GM12872 (cell line): ENCODE results near the gene RAPGEFL1.

Experiments used
- CTCF ChIP-seq: IDR thresholded peaks from 3 replicates; pipeline ENCODE4 v1.5.1; 2011; ENCODE audit warnings: low read depth, mild to moderate bottlenecking, low read length, moderate library complexity; ENCODE audit not compliant: insufficient read depth

The RAPGEFL1 gene

DNA sequence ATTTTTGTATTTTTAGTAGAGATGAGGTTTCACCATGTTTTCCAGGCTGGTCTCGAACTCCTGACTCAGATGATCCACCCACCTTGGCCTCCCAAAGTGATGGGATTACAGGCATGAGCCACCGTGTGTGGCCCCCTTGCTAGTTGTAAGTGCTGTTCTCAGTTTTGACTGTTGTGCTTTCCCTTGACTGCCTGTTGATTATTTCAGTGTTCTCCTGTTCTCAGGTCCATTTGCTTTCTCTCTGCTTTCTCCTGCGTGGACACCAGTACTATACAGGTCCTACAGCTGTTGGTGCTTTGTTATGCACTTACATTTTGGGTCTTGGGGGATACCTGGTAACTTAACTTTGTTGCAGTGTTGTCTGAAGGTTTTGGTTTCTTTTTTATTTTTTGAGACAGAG is 28.7 kb upstream of the RAPGEFL1 start:
- TF ChIP-seq CTCF = no peak

GRCh38 chr17:40150276-40150675 is 27.0 kb upstream of the RAPGEFL1 start:
- no peak for TF ChIP-seq CTCF

DNA sequence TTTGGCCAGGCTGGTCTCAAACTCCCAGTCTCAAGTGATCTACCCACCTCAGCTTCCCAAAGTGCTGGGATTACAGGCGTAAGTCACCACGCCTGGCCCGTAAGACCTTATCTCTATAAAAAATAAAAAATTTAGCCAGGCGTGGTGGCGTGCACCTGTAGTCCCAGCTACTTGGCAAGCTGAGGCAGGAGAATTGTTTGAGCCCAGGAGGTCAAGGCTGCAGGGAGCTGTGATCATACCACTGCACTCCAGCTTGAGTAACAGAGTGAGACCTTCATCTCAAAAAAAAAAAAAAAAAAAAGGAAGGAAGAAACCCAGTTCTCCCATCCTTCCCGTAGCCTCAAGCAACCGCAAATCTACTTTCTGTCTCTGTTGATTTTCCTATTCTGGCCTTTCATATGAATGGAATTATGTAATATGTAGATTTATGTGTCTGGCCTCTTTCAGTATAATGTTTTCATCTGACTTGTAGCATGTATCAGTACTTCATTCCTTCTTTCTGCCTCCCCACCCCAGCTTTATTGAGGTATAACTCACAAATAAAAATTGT is 25.8 kb upstream of the RAPGEFL1 start:
- no peak for TF ChIP-seq CTCF

- TF ChIP-seq CTCF = no peak
Observed at GRCh38 chr17:40153603-40154236, 23.6 kb upstream of the RAPGEFL1 start.

DNA sequence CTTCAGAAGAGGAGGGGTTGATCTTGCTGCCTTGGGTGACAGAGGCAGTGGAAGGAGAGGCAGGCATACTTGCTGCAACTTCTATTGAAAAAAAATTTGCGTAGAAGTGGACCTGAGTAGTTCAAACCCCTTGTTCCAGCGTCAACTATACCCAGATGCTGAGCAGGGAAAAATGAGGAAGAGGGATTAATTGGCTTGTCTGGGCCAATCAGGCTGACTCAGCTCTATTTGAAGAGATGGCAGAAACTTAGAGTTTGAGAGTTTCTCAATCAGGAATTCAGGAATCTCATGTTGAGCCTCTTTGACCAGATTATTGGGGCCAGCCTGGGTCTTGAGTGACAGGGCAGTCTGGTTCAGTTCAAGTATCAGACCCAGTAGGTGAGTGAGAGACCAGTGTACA is 19.3 kb upstream of the RAPGEFL1 start:
- TF ChIP-seq CTCF = no peak

DNA sequence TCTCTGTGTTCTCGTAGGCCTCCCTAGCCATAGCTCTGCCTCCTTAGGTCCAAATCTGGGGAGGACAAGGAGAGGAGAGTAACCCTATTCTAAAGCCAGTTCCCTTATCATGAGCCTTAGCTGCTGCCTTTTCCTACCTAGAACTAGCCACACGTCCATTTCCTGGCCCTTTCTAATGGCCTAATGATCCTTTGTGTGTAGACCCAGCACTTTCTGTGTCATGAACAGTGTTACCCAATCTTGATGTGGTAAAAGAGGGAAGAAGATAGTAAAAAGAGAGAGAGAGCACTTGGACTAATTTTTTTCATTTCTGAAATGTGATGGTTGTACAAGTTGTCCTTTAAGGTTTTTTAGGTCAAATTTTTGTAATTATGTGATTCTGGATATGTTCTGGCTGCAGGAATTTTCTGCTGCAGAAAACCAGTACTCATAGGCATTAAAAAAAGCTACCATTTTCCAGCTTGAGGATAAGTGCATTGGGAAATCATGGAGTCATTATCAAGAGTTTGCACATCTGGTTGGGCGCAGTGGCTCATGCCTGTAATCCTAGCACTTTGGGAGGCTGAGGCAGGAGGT is 18.7 kb upstream of the RAPGEFL1 start:
- no peak for TF ChIP-seq CTCF

DNA sequence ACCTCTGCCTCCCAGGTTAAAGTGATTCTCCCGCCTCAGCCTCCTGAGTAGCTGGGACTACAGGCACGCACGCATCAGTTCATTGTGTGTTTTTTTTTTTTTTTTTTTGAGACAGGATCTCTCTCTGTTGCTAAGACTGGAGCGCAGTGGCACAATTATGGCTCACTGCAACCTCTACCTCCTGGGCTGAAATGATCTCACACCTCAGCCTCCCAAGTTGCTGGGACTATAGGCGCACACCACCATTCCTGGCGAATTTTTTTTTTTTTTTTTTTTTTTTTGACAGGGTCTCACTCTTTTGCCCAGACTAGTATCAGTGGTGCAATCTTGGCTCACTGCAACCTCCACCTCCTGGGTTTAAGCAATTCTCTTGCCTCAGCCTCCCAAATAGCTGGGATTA is 17.8 kb upstream of the RAPGEFL1 start:
- no peak for TF ChIP-seq CTCF
